Measurements from ENCODE around the gene MAB21L4. TPM values are rescaled to one million over a fixed set of nuclear protein-coding genes. Genes with fewer than 3 reads are reported as not detected.

MAB21L4 gene
- total and polyA plus RNA-seq, 12 donors = 0.10 to 0.32 TPM; not detected in 10

- H3K4me3 ChIP-seq = no peak overlapping the region
- WGBS, 4 donors = 13 to 22% (median 20%) methylated on average over 11 to 36 of the region's 36 CpGs
- no peaks in the 10 kb centered on the region for H3K36me3 ChIP-seq (replicated peaks in 1 of 2)
- H3K27ac ChIP-seq = peak overlapping the region in 2 of 5 donors; percentile 41 to 66
- peaks cover 9 to 14% of the 10 kb centered on the region in 2 donors for H3K4me1 ChIP-seq (replicated peaks in 1 of 2)
- H3K9me3 ChIP-seq (replicated peaks in 1 of 3) = no peaks in the 10 kb centered on the region
- intact Hi-C loops (cut with DNase I) = no loop called here
- no peaks in the 10 kb centered on the region for H3K27me3 ChIP-seq
- TF ChIP-seq POLR2A (IDR thresholded peaks at IDR 0.05) (no peak), CTCF (IDR thresholded peaks at IDR 0.05) (peak; percentile 61 to 86 (median 75))
- peak; percentile 84 to 93 (median 90) for DNase-seq
Measured at GRCh38 chr2:240913810-240914644, 18.1 kb upstream of the MAB21L4 start.

- Histone ChIP-seq H3K36me3 (replicated peaks in 1 of 2) (no peaks in the 10 kb centered on the region), H3K27ac (peak overlapping the region in 2 of 5 donors; percentile 41 to 66), H3K4me3 (no peak overlapping the region), H3K4me1 (replicated peaks in 1 of 2) (peaks cover 9 to 14% of the 10 kb centered on the region in 2 donors), H3K27me3 (no peaks in the 10 kb centered on the region), H3K9me3 (replicated peaks in 1 of 3) (no peaks in the 10 kb centered on the region)
- intact Hi-C loops (cut with DNase I) = no loop called here
- WGBS, 4 donors = 58 to 76% (median 64%) methylated on average over 15 to 21 of the region's 21 CpGs
- peak in 1 of 7 donors; percentile 47 for DNase-seq
- TF ChIP-seq CTCF (IDR thresholded peaks at IDR 0.05) = no peak
- no peak for TF ChIP-seq POLR2A (IDR thresholded peaks at IDR 0.05)
Measured at GRCh38 chr2:240912878-240913809, 17.2 kb upstream of the MAB21L4 start.

- H3K9me3 ChIP-seq (replicated peaks in 1 of 3) = no peaks in the 10 kb centered on the region
- H3K4me1 ChIP-seq (replicated peaks in 1 of 2) = peaks cover 9 to 14% of the 10 kb centered on the region in 2 donors
- no peaks in the 10 kb centered on the region for H3K36me3 ChIP-seq (replicated peaks in 1 of 2)
- intact Hi-C loops (cut with DNase I) = no loop called here
- DNase-seq = no peak
- no peak for TF ChIP-seq CTCF (IDR thresholded peaks at IDR 0.05)
- no peak for TF ChIP-seq POLR2A (IDR thresholded peaks at IDR 0.05)
- WGBS, 4 donors = 81 to 92% (median 83%) methylated on average over 18 to 20 of the region's 20 CpGs
- H3K27ac ChIP-seq = no peak overlapping the region
- no peaks in the 10 kb centered on the region for H3K27me3 ChIP-seq
- no peak overlapping the region for H3K4me3 ChIP-seq
Measured at GRCh38 chr2:240911641-240912265, 15.8 kb upstream of the MAB21L4 start.
